HG03095 (cell line): ENCODE data around the gene CFAP57.

ENCODE experiments used
- ATAC-seq: cut with Tn5 transposase; IDR thresholded peaks from one replicate; pipeline ENCODE4 v1.9.1; 2021; ENCODE audit warnings: moderate library complexity; ENCODE audit not compliant: unreplicated experiment

The CFAP57 gene

GRCh38 chr1:43275826-43276620 lies 103.9 kb downstream of the CFAP57 start:
- ATAC-seq = no peak

GRCh38 chr1:43276673-43277072 lies 104.5 kb downstream of the CFAP57 start:
- no peak for ATAC-seq

GRCh38 chr1:43277116-43277876 lies 105.2 kb downstream of the CFAP57 start:
- ATAC-seq = no peak

- ATAC-seq = no peak
Observed at GRCh38 chr1:43279161-43279560, 107.0 kb downstream of the CFAP57 start.

- ATAC-seq = no peak
Observed at GRCh38 chr1:43279666-43280065, 107.5 kb downstream of the CFAP57 start.

GRCh38 chr1:43280692-43281091 lies 108.6 kb downstream of the CFAP57 start:
- no peak for ATAC-seq

- no peak for ATAC-seq
Observed at GRCh38 chr1:43282220-43283195, 110.4 kb downstream of the CFAP57 start.

GRCh38 chr1:43284065-43284464 lies 111.9 kb downstream of the CFAP57 start:
- ATAC-seq = no peak

GRCh38 chr1:43284546-43285110 lies 112.5 kb downstream of the CFAP57 start:
- ATAC-seq = no peak

GRCh38 chr1:43285269-43285990 lies 113.3 kb downstream of the CFAP57 start, which contains the start of gene C1orf210:
Gene C1orf210, minus strand, starts transcription at chr1:43285581. Its CDS starts 2,311 bp downstream, at chr1:43283270.
- ATAC-seq = no peak

- ATAC-seq = no peak
Observed at GRCh38 chr1:43286115-43286514, 114.0 kb downstream of the CFAP57 start.

GRCh38 chr1:43286533-43286932 lies 114.4 kb downstream of the CFAP57 start:
- no peak for ATAC-seq

GRCh38 chr1:43288058-43288784 lies 116.1 kb downstream of the CFAP57 start:
- no peak for ATAC-seq

GRCh38 chr1:43288785-43289706 lies 116.9 kb downstream of the CFAP57 start:
- ATAC-seq = no peak

- no peak for ATAC-seq
Observed at GRCh38 chr1:43292216-43292615, 120.1 kb downstream of the CFAP57 start.

GRCh38 chr1:43292679-43293078 lies 120.5 kb downstream of the CFAP57 start:
- no peak for ATAC-seq

- no peak for ATAC-seq
Observed at GRCh38 chr1:43293176-43293575, 121.0 kb downstream of the CFAP57 start.
